GM12872 (cell line): ENCODE data around the gene CD80.
A peak's percentile ranks its signal among the peaks of the same experiment; 100 is the strongest.

ENCODE experiments used
- TF ChIP-seq, protein P1 (sequence below): IDR thresholded peaks from 3 replicates; pipeline ENCODE4 v1.5.1; 2011; ENCODE audit warnings: low read depth, mild to moderate bottlenecking, low read length, moderate library complexity; ENCODE audit not compliant: insufficient read depth

The CD80 gene

DNA sequence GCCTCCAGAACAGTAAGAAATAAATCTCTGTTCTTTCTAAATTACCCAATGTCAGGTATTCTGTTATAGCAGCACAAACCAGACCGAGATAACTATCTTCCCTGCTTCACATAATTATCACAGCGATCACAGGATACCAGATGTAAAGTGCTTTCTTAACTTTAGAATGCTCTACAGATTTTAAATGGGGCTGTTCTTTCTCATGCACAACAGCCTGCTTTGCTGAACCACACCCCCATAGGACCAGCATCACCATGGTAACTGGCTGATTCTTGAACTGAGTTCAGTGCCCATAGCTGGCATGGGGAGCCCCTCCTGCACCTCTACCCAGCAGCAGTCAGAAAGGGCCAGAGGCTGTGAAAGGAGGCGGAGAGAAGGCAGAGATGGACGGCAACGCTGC is 7.8 kb downstream of the CD80 start:
- TF ChIP-seq, protein P1, sequence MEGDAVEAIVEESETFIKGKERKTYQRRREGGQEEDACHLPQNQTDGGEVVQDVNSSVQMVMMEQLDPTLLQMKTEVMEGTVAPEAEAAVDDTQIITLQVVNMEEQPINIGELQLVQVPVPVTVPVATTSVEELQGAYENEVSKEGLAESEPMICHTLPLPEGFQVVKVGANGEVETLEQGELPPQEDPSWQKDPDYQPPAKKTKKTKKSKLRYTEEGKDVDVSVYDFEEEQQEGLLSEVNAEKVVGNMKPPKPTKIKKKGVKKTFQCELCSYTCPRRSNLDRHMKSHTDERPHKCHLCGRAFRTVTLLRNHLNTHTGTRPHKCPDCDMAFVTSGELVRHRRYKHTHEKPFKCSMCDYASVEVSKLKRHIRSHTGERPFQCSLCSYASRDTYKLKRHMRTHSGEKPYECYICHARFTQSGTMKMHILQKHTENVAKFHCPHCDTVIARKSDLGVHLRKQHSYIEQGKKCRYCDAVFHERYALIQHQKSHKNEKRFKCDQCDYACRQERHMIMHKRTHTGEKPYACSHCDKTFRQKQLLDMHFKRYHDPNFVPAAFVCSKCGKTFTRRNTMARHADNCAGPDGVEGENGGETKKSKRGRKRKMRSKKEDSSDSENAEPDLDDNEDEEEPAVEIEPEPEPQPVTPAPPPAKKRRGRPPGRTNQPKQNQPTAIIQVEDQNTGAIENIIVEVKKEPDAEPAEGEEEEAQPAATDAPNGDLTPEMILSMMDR: no peak

DNA sequence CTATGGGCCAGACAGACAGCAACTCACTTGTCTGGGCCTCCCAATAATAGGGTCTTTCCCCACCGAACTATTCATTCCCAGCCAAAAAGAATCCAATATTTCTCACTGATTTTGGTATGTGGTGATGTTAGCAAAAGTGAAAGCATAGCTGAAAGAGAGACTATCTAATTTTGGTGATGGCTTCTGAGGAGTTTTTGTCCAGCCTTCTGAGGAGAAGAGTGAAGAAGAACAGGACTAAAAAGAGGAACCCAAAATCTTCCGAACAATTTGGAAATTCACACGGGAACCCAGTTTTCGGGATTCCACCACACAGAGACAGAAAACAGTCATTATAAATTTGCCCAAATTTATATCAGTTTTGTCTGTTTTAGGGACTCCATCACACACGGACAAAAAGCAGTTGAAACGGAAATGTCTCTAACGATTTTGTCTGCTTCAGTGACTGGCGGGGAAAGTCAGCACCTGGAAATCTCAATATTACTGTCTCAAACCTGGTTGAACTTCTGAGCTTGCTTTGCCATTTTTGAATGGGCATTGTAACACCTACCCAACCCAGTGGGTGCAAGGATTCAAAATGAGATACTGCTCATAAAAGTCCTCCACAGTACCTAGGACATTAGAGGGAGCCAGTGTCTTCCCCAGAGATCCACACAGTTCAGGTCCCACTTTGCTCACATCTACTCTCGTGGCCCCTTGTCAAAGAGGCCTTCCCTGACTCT is 9.1 kb downstream of the CD80 start:
- TF ChIP-seq, protein P1: peak; percentile 38; the same call in 2 of the 3 replicates

DNA sequence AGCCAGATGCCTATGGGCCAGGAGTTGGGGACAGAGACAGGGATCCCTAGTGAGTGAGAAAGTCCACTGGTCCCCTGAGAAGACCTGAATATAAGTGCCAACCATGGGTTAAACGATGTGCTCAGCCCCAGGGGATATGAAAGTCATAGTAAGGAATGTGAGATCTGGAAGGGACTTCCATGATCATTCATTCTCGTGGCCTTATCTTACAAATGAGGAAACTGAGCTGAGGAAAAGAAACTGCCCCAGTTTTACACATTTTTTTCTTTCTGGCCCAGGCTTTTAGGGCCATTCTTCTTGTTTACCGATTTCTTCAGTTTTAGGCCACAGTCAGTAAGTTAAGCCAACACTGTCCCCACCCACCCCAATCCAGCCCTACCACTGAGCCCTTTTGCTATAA is 11.1 kb downstream of the CD80 start:
- TF ChIP-seq, protein P1: no peak

DNA sequence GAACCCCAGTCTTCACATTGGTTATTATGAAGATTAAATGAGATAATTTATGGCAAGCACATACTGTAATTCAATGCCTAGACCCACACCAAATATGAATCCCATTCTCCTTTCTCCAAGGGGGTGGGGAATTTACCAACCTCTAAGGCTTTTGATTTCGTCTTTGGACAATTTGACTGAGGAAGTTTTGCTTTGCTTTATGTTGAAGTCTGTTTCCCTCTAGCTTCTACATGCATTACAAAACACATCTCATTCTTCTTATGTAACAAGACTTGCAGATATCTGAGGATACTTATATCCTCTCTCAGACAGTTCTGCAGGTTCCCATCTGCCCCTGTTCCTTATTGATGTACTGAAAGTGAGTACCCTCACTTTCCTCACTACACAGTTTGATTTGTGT is 12.2 kb downstream of the CD80 start:
- TF ChIP-seq, protein P1: no peak

DNA sequence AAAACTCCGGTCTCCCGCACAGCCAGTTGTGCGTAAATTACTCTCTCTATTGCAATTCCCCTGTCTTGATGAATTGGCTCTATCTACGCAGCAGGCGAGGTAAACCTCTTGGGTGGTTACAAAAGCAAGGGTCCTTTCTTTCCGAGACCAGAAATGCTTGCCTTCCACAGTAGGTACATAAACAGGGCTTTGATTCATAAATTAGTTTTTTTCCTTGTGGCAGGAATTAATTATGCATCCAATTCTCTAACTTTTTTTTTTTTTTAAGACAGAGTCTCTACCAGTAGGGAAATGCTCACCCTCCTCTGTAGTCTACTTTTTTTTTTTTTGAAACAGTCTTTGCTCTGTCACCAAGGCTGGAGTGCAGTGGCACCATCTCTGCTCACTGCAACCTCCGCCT is 16.3 kb downstream of the CD80 start:
- TF ChIP-seq, protein P1: no peak

DNA sequence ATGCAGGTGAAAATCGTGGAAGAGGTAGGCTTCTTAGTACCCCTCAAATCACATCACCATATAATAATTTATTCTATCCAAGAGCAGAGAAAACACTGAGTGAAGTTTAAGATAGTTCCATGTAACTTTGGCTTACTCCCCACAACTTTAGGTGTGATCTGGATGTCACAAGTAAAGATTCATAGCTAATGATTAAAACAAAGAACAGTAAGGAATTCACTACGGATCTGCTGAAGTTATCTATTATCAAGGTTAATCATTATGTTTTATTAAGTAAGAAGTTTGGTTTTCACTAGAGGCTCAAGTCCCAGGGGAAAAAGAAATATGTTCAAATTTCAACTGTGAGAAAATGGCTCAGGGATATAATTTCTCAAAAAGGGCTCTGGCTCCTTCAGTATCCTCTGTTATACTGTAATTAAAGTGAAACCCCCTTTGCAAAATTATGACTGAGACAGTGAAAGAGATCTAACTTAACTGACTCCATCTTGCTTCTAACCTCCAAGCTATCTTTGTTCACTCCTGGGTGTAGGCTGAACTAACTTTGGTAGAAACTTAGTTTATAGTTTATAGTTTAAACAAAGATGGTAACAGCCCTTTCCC is 17.1 kb downstream of the CD80 start:
- TF ChIP-seq, protein P1: no peak

DNA sequence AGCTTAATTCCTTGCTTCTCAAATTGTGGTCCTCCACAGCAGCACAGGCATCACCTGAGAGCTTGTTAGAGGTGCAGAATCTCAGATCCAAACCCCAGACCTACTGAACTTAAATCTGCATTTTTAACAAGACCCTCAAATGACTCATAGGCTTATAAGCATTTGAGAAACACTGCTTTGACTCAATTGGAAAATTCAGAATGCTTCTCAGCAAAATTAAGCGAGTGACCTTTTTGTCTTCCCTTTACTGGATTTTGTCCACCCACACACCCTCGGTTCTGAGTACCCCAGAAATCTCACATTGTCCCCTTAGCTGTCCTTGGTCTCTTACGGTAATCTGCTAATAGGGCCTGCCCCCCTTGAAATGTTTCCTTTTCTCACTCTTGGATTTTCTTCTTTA is 17.9 kb downstream of the CD80 start:
- TF ChIP-seq, protein P1: no peak
